Left lung (tissue), 10 donors: ENCODE measurements around the gene GDF11. TPM values are rescaled to one million over a fixed set of nuclear protein-coding genes. Genes with fewer than 3 reads are reported as not detected.

Experiments used
- ATAC-seq: fragments of 200-7000 bp; cut with Tn5 transposase; one replicate; pipeline ENCODE4 v1.9.1; 2020; ENCODE audit warnings: moderate library complexity
- DNase-seq, 4 donors: peaks; one replicate each; pipeline ENCODE4 v3.0.0-alpha.2; 2013 to 2020
- H3K27ac ChIP-seq, 2 donors: fragments of 200-600 bp; sonication (generic) in 1 of 2; one replicate each; pipeline versions ENCODE4 v1.5.0 to v1.8.0; 2020 to 2021
- H3K27me3 ChIP-seq, 2 donors: fragments of 200-600 bp; sonication (generic) in 1 of 2; one replicate each; pipeline versions ENCODE4 v1.5.0 to v1.8.0; 2020 to 2021
- H3K36me3 ChIP-seq, 2 donors: fragments of 200-600 bp; sonication (generic) in 1 of 2; one replicate each; pipeline versions ENCODE4 v1.5.0 to v1.8.0; 2020 to 2021
- H3K4me1 ChIP-seq, 2 donors: fragments of 200-600 bp; one replicate each; pipeline ENCODE4 v1.8.0; 2021
- H3K4me3 ChIP-seq, 2 donors: fragments of 200-600 bp; sonication (generic) in 1 of 2; one replicate each; pipeline versions ENCODE4 v1.5.0 to v1.8.0; 2020 to 2021; ENCODE audit warnings: mild to moderate bottlenecking in 1 of 2
- H3K9me3 ChIP-seq, 2 donors: fragments of 200-600 bp; sonication (generic) in 1 of 2; one replicate each; pipeline versions ENCODE4 v1.5.0 to v1.8.0; 2020 to 2021
- CTCF ChIP-seq, 2 donors: fragments of 200-600 bp; sonication (generic) in 1 of 2; IDR thresholded peaks; one replicate each; pipeline versions ENCODE4 v1.5.0 to v1.8.0; 2021; ENCODE audit warnings: antibody characterized with exemption in 2 of 2
- intact Hi-C, 2 donors: fragments of 100-400 bp; cut with DNase I; formaldehyde crosslinking; loops; one replicate each; pipeline versions ENCODE4 v1.11.2 to v1.14.2; 2022
- polyA plus RNA-seq, 6 donors: library from polyadenylated mRNA; unstranded; fragments of 120-200 nt; gene quantifications; one replicate each; pipeline ENCODE4 v1.2.1, GENCODE V29; 2013; ENCODE audit not compliant: insufficient read length in 6 of 6
- total RNA-seq, 2 donors: library from RNA; stranded (reverse); fragmentation: NEBNext Ultra II Directional; extraction: Animal tissue kit (Norgen Biotek cat#: 25700); gene quantifications; one replicate each; pipeline ENCODE4 v1.2.1, GENCODE V29; 2021
- donor health status: DM: no; HTN: yes; CAD: no.
- donor health status: DM: no; HTN: no; CAD: no.

The GDF11 gene
- total and polyA plus RNA-seq, 8 donors, result 7.6 to 20.2 (median 16.0) TPM

- no peak for DNase-seq
- no peak overlapping the region for H3K27ac ChIP-seq
- H3K36me3 ChIP-seq, result no peaks in the 10 kb centered on the region
- H3K9me3 ChIP-seq, result no peaks in the 10 kb centered on the region
- intact Hi-C loops, result no loop called here
- ATAC-seq, result no peak
- peaks cover 17 to 38% of the 10 kb centered on the region in 2 donors for H3K4me1 ChIP-seq
- H3K4me3 ChIP-seq, result no peak overlapping the region
- H3K27me3 ChIP-seq, result peaks cover 0 to 18% of the 10 kb centered on the region in 2 donors
- TF ChIP-seq CTCF (IDR thresholded peaks at IDR 0.05), result no peak
These were observed 30.1 kb upstream of the GDF11 start for GRCh38 chr12:55712700-55713415.

GRCh38 chr12:55713721-55714120 is 29.2 kb upstream of the GDF11 start:
- no peak for ATAC-seq
- intact Hi-C loops, result no loop called here
- TF ChIP-seq CTCF (IDR thresholded peaks at IDR 0.05), result no peak

GRCh38 chr12:55715169-55715764 is 27.7 kb upstream of the GDF11 start:
- H3K36me3 ChIP-seq, result peaks cover 0 to 14% of the 10 kb centered on the region in 2 donors
- no peak for TF ChIP-seq CTCF (IDR thresholded peaks at IDR 0.05)
- no peak for DNase-seq
- peaks cover 26 to 47% of the 10 kb centered on the region in 2 donors for H3K4me1 ChIP-seq
- peak overlapping the region; percentile 48 to 94 for H3K4me3 ChIP-seq
- H3K9me3 ChIP-seq, result no peaks in the 10 kb centered on the region
- H3K27ac ChIP-seq, result peak overlapping the region; percentile 88 to 98
- ATAC-seq, result no peak
- no peaks in the 10 kb centered on the region for H3K27me3 ChIP-seq
- intact Hi-C loops, result no loop called here

More at GRCh38 chr12:55713721-55714120, 29.2 kb upstream of the GDF11 start:
- H3K27ac ChIP-seq, result no peak overlapping the region
- H3K27me3 ChIP-seq, result peaks cover 0 to 13% of the 10 kb centered on the region in 2 donors
- H3K4me1 ChIP-seq, result peaks cover 20 to 38% of the 10 kb centered on the region in 2 donors
- no peaks in the 10 kb centered on the region for H3K36me3 ChIP-seq
- H3K9me3 ChIP-seq, result no peaks in the 10 kb centered on the region
- H3K4me3 ChIP-seq, result no peak overlapping the region
- DNase-seq, result no peak

- Histone ChIP-seq H3K9me3 (no peaks in the 10 kb centered on the region), H3K27ac (peak within 1 kb of the TSS; percentile 88 to 98), H3K4me3 (peak within 1 kb of the TSS; percentile 48 to 94), H3K4me1 (peaks cover 27 to 55% of the 10 kb centered on the region in 2 donors), H3K27me3 (no peaks in the 10 kb centered on the region), H3K36me3 (peaks cover 0 to 17% of the 10 kb centered on the region in 2 donors)
- ATAC-seq (peak; percentile 91), DNase-seq (peak; percentile 92 to 98 (median 96))
- TF ChIP-seq CTCF (IDR thresholded peaks at IDR 0.05), result no peak
- intact Hi-C loops, result no loop called here
These were observed 26.9 kb upstream of the GDF11 start, which contains the start of gene BLOC1S1 for GRCh38 chr12:55715833-55716581. TSS of gene BLOC1S1 (plus strand) at chr12:55716046. CDS start at chr12:55716052, 6 bp downstream.

DNA sequence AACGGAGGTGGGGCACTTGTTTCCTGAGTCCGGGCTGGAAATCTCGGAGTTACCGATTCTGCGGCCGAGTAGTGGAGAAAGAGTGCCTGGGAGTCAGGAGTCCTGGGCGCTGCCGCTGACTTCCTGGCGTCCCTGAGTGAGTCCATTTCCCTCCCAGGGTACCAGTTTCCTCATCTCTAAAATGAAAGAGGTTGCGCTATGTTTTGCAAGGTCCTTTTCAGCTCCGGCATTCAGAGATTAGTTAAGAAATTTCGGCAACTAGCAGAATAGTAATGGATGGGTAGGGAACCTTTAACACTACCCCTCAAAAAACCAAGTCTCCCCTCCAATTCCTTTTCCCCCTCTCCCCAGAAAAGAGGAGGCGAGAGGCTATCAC is 26.4 kb upstream of the GDF11 start:
- Histone ChIP-seq H3K27me3 (no peaks in the 10 kb centered on the region), H3K9me3 (no peaks in the 10 kb centered on the region), H3K4me1 (peaks cover 27 to 60% of the 10 kb centered on the region in 2 donors), H3K27ac (peak overlapping the region; percentile 88 to 98), H3K4me3 (peak overlapping the region; percentile 48 to 94), H3K36me3 (peaks cover 0 to 17% of the 10 kb centered on the region in 2 donors)
- intact Hi-C loops, result no loop called here
- no peak for DNase-seq
- ATAC-seq, result peak; percentile 17
- no peak for TF ChIP-seq CTCF (IDR thresholded peaks at IDR 0.05)
